CD4-positive, alpha-beta T cell treated with Interleukin-17A for 1 hour (primary cell): ENCODE measurements around the gene LRIG1.

Experiments used
- DNase-seq: peaks from one replicate; pipeline ENCODE4 v3.0.0-alpha.2; 2020

The LRIG1 gene

GRCh38 chr3:66487465-66487864, 13.4 kb downstream of the LRIG1 start:
- DNase-seq = no peak

- DNase-seq = no peak
These were observed 14.2 kb downstream of the LRIG1 start for GRCh38 chr3:66486646-66487045.

- DNase-seq = no peak
These were observed 14.6 kb downstream of the LRIG1 start for GRCh38 chr3:66486202-66486601.

GRCh38 chr3:66485291-66485968, 15.4 kb downstream of the LRIG1 start:
- DNase-seq = no peak

DNA sequence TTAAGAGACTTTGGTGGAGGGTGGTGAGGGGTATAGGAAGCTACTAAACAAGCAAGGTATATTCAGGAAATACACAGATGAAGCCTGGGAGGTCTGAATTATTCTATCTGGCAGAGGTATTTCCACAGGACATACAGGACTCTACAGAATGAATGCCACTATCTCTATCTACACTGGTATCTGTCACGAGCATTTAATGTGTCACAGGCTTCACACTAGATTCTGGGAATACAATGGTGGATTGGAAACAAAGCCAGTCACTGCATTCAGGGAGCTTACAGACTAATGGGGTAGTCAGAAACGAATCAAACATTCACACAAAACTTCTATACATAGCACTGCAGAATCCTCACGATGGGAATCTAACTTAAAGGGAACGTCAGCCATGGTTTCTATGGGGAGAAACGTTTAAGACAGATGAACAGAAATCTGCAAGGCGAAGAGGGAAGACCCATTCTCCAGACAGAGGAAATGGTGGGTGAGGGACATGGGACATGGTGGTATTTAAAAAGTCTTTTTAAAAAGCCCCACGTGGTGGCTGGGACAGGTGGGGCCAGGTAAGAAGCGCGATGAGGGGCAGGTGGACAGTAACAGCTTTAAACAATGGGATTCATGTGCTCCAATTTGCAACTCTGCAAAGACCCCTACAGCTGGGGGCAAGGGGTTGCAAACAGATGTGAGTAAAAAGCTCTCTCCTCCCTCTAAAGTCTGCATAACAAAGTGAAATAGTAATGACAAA, 16.5 kb downstream of the LRIG1 start:
- DNase-seq = no peak

GRCh38 chr3:66483409-66483906, 17.4 kb downstream of the LRIG1 start:
- peak; percentile 33 for DNase-seq

DNA sequence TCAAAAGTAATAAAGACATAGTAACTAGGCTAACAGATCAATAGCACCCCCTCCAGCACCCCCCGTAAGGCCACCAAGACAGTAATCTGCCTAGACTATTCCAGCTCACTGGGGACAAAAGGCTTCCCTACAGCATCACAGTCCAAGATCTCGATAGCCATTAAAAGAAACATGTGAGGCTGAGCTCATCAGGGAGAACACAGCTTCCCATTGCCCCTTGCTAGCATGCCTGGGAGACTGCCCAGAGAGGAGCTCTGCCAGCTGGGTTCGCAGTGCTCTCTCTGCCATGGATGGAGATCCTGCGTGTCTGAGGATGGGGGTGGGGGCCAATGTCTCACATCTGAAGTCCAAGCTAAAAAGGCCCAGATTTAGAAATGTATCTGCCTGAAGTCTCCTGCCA, 17.8 kb downstream of the LRIG1 start:
- DNase-seq = no peak

- no peak for DNase-seq
These were observed 18.8 kb downstream of the LRIG1 start for GRCh38 chr3:66482018-66482404.

DNA sequence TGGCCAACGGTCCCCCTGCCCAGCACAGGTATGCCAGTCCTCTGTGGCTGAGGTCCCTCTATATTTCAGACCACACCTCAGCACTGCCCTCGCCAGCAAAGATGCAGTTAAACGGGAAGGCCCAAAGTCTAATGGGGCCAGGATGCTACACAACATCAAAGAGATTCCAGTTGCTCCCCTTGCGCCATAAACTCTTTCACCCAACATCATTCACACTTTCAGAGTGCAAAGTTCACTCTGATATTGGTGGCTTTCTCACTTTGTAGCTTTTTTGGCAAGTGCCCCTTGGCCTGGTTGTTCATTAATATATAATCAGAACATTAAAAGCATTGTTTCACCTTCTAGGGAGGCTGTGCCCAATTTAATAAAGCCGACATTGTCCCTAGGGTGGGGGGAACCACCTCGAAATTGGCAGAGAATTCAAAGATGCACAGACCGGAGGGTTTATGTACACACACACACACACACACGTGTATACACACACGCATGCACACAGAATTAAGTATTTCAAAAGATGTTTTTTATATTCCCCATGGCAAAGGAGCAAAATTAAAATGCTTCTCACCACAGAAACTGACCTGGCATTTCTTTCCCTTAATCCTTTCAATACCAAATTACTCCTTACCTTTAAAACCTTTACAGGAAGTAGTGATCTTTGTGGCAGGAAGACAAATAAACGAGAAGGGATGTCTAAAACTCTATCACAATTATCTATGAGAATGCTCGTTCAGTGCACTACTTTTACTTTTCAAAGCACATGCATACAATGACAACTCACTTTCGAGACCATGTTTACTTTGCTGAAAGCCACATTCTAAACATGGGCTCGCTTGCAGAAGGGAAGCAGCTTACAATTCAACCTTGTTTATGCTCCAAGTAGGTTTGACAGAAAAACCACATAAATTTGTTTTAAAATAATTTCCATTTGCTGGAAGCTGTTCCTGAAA, 19.5 kb downstream of the LRIG1 start:
- no peak for DNase-seq

DNA sequence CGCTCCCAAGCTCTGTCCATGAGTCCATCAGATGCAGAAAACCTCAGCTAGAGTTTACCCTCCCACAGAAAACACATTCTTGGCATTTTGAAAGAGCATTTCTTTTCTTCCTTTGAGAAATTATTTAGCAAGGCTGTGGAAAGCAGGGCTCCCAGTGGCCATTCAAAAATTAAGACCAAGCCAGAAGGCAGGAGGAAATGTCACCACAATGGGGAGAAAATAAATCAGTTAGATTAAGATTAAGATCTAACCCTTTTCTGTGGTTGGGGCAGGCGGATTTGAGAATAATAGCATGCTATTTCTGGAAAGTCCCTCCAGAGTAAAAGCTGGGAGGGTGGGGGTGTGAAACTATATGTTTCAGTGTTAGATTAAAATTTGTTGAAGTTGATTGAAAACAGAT, 20.2 kb downstream of the LRIG1 start:
- peak; percentile 71 for DNase-seq

DNA sequence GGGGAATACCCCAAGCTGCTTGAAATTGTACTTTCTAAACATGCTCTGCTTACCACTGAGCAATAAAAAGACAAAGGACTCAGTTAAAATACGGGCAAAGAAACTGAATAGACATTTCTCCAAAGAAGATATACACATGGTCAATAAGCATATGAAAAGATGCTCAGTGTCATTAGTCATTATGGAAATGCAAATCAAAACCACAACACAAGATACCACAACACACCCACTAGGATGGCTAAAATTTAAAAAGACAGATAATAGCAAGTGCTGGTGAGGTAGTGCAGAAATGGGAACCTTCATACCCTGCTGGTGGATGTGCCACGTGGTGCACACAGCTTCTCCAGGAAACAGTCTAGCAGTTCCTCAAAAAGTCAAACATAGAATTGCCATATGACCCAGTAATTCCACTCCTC, 21.3 kb downstream of the LRIG1 start:
- DNase-seq = no peak

DNA sequence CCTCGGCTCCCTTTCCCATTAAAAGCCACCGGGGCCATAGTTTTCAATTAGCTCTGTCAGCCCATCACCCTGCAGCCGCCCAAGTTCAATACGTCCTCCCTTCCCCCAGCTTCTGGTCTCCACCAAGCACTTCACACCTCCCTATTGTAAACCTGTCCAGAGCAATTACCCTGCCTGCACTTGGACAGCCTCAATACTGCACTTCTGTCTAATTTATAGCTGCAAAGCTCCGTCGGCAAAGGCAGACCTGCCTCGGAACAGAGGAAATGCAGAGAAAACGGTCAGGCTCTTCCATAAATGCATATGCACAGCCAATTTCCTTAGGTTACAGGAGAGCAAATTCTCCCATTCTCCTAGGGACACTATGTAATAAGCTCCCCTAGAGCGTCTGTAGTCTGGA, 21.9 kb downstream of the LRIG1 start:
- DNase-seq = no peak

DNA sequence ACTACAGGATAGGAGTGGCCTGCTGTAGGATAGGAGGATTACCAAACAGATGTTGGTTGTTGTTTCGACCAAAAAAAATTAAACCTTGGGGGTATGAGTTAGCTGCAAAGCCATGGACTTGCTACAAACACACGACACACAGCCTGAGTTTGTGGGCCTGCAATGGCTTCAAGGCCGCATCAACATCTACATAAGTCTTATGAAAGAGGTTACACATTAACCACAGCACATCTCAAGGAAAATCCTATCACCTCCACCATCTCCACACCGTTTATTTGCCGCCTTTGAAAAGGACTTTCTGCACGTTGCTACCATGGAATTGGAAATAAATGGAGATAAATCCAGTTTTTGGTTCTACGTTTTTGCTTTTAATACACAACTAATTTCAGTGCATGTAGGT, 23.0 kb downstream of the LRIG1 start:
- DNase-seq = no peak

DNA sequence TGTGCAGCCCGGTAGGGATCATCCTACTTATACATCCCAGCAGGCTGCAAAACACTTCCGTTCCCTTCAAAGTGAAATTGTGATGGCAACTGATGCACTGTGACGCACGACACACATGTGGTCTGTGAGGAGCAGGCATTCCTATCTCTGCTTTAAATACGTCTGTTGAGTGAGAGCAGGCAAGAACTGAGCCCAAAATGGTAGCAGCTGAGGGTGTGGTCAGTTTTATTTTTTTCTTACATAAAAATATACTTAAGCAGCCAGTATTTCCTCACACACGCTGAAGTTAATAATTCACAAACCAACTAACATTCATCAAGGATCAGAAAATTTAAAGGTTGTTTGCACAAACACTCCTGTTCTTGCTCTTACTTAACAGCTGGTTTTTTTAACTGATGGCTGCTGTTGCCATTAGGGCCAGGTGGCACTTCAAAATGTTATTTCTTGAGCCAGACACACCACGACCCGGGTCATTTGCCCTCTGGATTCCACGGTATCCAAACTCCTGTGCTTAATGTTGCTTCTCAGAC, 23.9 kb downstream of the LRIG1 start:
- DNase-seq = no peak

- DNase-seq = no peak
These were observed 25.3 kb downstream of the LRIG1 start for GRCh38 chr3:66475386-66476020.

DNA sequence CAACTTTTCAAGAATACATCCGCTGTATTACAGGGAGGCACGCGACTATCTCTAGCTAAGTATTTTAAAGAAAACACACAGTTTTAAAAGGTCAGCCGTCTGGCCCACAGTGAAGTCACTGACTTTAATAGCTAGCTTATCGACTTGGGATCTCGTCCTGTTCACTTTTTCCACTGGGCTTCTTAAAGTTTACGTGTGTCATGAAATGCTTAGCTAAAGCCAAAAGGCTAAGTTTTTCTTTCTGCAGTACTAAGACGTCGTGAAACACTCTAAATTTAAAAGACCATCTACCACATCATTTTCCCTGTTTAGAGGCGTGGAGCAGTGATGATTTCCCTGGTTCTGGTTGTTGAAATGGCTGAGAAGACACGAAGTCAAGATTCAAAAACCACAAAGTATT, 27.1 kb downstream of the LRIG1 start:
- DNase-seq = no peak

- no peak for DNase-seq
These were observed 27.6 kb downstream of the LRIG1 start for GRCh38 chr3:66473181-66473580.

DNA sequence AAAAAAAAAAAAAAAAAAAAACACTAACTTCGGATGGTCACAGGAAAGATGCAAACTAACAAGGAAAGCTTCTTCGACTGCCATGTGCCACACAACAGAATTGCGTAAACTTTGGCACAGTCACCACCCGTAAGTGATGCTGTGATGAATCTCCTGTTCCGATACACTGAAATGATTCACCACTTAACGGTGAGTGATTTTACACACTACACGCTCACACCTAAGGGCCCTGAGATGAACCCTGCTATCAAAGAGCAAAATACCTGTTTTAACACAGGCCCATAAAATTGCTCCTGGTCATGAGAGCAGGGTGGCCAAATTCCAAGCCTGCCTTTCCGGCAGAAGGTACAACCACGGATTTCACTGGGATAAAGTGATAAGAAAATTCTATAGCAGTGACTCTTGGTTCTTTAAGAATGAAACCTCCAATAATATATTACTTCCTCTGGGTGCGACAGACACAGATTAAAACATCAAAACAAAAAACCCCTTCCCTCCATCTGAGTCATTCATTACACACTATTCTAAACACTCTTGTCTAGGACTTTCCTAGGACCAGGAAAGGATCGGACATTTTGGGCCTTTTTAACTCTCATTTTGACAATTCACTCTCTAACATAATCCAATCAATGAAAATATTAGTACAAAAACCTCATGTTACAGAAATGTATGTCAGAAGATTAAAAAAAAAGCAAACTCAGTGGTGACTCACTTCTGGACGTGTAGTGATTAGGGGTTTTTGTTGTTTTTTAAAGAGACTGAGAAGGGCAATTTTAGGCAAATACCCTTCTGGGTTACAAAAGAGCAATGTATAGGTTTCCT, 28.3 kb downstream of the LRIG1 start:
- DNase-seq = peak; percentile 37

- DNase-seq = no peak
These were observed 29.7 kb downstream of the LRIG1 start for GRCh38 chr3:66470956-66471686.

GRCh38 chr3:66470285-66470684, 30.5 kb downstream of the LRIG1 start:
- DNase-seq = no peak

- DNase-seq = no peak
These were observed 31.6 kb downstream of the LRIG1 start for GRCh38 chr3:66469220-66469640.
